Duodenal mucosa (tissue), 2 donors: ENCODE results near the gene MAT1A.
"Not testable (repeated sequence)": the region's sequence is repeated elsewhere in the genome, so short reads cannot be mapped to it uniquely, and the experiment has no call there.

Experiments used
- H3K27ac ChIP-seq: one replicate; pipeline ENCODE4 v1.7.0; 2013; ENCODE audit warnings: low read depth, low read length
- H3K27me3 ChIP-seq, 2 donors: one replicate each; pipeline ENCODE4 v1.7.0; 2013; ENCODE audit warnings: low read length in 2 of 2, control low read depth in 1 of 2; ENCODE audit not compliant: insufficient read depth in 2 of 2, control insufficient read depth in 1 of 2
- H3K36me3 ChIP-seq, 2 donors: one replicate each; pipeline ENCODE4 v1.7.0; 2013; ENCODE audit warnings: low read length in 2 of 2, control low read depth in 1 of 2; ENCODE audit not compliant: insufficient read depth in 2 of 2, control insufficient read depth in 1 of 2
- H3K4me1 ChIP-seq, 2 donors: one replicate each; pipeline ENCODE4 v1.7.0; 2013; ENCODE audit warnings: low read length in 2 of 2, control low read depth in 1 of 2; ENCODE audit not compliant: insufficient read depth in 2 of 2, control insufficient read depth in 1 of 2
- H3K4me3 ChIP-seq, 2 donors: one replicate each; pipeline ENCODE4 v1.7.0; 2013; ENCODE audit warnings: low read length in 2 of 2, low read depth in 1 of 2
- H3K9ac ChIP-seq, 2 donors: one replicate each; pipeline ENCODE4 v1.7.0; 2013; ENCODE audit warnings: low read length in 2 of 2, low read depth in 1 of 2
- H3K9me3 ChIP-seq, 2 donors: one replicate each; pipeline ENCODE4 v1.7.0; 2013; ENCODE audit warnings: low read length in 2 of 2, control low read depth in 1 of 2; ENCODE audit not compliant: control insufficient read depth in 1 of 2

The MAT1A gene

DNA sequence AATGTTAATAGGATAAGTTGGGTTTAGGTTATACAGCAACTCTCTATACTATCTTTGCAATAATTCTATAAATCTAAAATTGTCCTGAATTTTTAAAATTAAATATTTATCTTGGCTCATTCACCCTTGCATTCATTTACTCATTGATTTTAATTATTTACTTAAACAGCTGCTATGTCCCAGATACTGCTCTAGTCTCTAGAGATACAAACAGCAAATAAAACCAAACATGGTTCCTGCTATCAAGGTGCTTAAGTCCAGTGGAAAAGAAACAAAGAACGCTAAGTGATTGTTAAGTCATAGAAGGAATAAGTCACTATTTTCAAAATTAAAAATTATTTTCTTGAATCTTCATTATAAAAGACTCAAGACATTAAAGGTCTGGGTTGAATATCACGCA is 29.9 kb upstream of the MAT1A start:
- Histone ChIP-seq H3K4me1 (no peaks in the 10 kb centered on the region), H3K27me3 (no peaks in the 10 kb centered on the region), H3K4me3 (no peak overlapping the region), H3K9me3 (no peaks in the 10 kb centered on the region), H3K36me3 (no peaks in the 10 kb centered on the region), H3K9ac (no peak overlapping the region), H3K27ac (no peak overlapping the region)

DNA sequence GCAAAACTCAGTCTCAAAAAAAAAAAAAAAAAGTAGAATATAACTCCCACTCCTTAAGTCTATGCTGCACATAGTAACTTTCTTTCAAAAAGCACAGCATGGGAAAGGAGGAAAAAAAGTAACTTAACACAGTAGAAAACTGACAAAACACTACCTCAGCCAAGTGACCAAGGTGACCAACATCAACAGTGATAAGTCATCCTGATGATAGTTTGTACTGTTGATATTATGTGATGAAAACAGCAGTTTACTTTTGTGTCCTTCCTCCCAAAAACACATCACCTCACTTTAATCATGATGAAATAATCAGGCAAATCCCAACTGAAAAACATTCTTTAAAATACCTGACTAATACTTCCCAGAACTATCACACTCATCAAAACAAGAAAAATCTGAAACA is 29.3 kb upstream of the MAT1A start:
- Histone ChIP-seq H3K27me3 (no peaks in the 10 kb centered on the region), H3K9ac (no peak overlapping the region), H3K4me1 (no peaks in the 10 kb centered on the region), H3K27ac (no peak overlapping the region), H3K4me3 (no peak overlapping the region), H3K9me3 (no peaks in the 10 kb centered on the region), H3K36me3 (no peaks in the 10 kb centered on the region)

DNA sequence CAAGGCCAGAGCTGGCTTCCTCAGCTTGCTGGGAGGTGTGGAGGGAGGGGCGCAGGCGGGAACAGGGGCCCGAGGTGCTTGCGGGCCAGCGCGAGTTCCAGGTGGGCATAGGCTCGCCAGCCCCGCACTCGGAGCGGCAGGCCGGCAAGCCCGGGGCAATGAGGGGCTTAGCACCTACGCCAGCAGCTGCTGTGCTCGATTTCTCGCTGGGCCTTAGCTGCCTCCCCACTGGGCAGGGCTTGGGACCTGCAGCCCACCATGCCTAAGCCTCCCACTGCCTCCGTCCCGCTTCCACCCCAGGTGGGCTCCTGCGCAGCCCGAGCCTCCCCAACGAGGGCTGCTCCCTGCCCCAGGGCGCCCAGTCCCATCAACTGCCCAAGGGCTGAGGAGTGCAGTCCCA is 25.9 kb upstream of the MAT1A start:
- no peaks in the 10 kb centered on the region for H3K4me1 ChIP-seq
- no peak overlapping the region for H3K4me3 ChIP-seq
- H3K9ac ChIP-seq: no peak overlapping the region
- no peaks in the 10 kb centered on the region for H3K9me3 ChIP-seq
- H3K27ac ChIP-seq: no peak overlapping the region
- no peaks in the 10 kb centered on the region for H3K27me3 ChIP-seq
- H3K36me3 ChIP-seq: no peaks in the 10 kb centered on the region

DNA sequence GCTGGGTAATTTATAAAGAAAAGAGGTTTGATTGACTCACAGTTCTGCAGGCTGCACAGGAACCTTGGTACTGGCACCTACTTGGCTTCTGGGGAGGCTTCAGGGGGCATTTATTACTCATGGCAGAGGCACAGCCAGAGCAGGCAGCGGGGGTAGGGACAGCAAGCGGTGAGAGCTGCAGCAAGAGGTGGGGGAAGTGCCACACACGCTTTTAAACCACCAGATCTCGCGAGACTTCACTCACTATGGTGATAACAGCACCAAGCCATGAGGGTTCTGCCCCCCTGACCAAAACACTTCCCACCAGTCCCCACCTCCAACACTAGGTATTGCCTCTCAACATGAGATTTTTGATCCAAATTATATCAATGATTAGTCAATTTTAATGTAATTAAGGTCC is 24.1 kb upstream of the MAT1A start:
- Histone ChIP-seq H3K4me3 (no peak overlapping the region), H3K9ac (no peak overlapping the region), H3K27me3 (no peaks in the 10 kb centered on the region), H3K27ac (no peak overlapping the region), H3K36me3 (no peaks in the 10 kb centered on the region), H3K9me3 (no peaks in the 10 kb centered on the region), H3K4me1 (no peaks in the 10 kb centered on the region)

DNA sequence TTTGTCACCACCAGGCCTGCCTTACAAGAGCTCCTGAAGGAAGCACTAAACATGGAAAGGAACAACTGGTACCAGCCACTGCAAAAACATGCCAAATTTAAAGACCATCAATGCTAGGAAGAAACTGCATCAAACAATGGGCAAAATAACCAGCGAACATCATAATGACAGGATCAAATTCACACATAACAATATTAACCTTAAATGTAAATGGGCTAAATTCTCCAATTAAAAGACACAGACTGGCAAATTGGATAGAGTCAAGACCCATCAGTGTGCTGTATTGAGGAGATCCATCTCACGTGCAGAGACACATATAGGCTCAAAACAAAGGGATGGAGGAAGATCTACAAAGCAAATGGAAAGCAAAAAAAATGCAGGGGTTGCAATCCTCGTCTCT is 16.5 kb upstream of the MAT1A start:
- H3K9ac ChIP-seq, H3K27me3 ChIP-seq, H3K9me3 ChIP-seq, H3K36me3 ChIP-seq, H3K27ac ChIP-seq, H3K4me1 ChIP-seq, H3K4me3 ChIP-seq: not testable (repeated sequence)

DNA sequence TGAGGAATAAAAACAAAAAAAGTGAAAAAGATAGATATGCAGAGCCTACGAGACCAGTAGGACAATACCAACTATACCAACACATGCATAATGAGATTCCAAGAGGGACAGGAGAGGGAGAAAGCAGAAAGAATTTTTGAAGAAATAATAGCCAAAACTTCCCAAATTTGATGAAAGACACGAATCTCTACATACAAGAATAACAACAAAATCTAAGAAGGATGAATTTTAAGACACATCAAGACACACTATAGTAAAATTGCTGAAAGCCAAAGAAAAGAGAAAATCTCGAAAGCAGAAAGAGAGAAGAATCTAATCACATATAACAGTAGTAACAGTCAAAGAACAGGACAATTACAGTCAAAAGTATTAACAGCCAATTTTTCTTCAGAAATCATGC is 7.5 kb upstream of the MAT1A start:
- Histone ChIP-seq H3K9ac (no peak overlapping the region), H3K36me3 (no peaks in the 10 kb centered on the region), H3K4me3 (no peak overlapping the region), H3K4me1 (no peaks in the 10 kb centered on the region), H3K9me3 (no peaks in the 10 kb centered on the region), H3K27me3 (peaks cover 0 to 4% of the 10 kb centered on the region in 2 donors), H3K27ac (no peak overlapping the region)

DNA sequence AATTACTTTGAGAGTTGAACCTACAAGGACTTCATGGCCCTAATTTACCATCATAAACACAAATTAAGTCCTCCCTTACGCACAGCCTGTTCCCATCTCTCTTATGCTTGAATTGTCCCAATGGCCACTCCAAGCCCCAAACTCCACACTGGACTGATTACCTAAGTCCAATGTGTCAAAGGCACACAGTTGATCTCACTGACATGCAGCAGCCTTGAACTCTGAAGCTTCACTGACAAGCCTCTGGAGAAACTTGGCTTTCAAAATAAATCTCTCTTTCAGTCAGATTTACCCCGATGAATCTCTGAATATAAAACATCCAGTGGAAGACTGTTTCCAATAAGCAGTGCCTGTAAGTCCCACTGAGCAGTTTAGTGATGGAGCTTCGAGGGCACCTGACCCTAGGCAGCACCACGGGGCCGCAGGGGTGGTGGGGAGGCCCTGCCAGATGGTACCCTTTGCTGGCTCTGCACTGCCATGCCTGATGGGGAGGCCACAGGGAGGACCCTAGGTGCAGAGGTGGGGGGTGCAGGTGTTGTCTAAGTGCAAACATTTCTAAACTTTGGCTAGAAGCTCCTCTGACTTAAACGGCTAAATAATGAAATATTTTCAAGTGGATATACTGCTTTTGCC is 3.3 kb upstream of the MAT1A start:
- Histone ChIP-seq H3K9ac (no peak overlapping the region), H3K27ac (no peak overlapping the region), H3K4me3 (no peak overlapping the region), H3K36me3 (no peaks in the 10 kb centered on the region), H3K27me3 (peaks cover 0 to 4% of the 10 kb centered on the region in 2 donors), H3K4me1 (peaks cover 3 to 6% of the 10 kb centered on the region in 2 donors), H3K9me3 (no peaks in the 10 kb centered on the region)

DNA sequence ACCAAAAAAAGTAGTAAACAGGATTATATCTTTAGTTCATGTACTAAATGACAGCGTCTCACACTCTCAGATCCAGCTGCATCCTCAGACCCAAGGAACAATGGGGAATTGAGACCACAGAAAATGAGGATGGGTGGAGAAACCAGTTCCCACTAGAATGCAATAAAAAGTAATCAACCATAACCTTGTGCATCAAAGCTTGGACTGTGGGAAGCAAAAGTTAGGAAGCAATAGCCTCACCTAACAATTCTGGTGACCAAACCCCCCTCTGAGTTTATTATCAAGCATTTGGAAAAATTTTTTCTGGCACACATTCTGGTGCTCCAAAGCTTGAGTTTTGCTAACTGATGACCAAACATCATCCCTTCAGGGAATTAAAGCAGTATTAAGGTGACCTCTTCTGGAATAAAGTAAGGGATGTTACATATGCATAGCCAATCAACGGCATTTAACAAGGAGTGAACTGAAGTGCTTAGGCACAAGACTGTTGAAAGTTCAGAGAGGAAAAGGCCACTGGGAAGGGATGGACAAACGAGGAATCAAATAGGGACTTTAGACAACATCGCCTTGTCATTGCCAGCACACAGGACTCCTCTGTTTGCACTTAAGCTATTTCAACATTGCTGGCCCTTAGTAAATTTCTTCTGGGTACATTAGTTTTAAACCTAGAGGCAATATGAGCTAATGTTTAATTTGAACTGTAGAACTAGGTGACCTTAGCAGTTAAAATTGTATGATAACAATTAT is 1.2 kb upstream of the MAT1A start:
- Histone ChIP-seq H3K9ac (no peak overlapping the region), H3K36me3 (no peaks in the 10 kb centered on the region), H3K4me1 (peaks cover 3 to 6% of the 10 kb centered on the region in 2 donors), H3K9me3 (no peaks in the 10 kb centered on the region), H3K27ac (no peak overlapping the region), H3K4me3 (no peak overlapping the region), H3K27me3 (peaks cover 0 to 4% of the 10 kb centered on the region in 2 donors)

DNA sequence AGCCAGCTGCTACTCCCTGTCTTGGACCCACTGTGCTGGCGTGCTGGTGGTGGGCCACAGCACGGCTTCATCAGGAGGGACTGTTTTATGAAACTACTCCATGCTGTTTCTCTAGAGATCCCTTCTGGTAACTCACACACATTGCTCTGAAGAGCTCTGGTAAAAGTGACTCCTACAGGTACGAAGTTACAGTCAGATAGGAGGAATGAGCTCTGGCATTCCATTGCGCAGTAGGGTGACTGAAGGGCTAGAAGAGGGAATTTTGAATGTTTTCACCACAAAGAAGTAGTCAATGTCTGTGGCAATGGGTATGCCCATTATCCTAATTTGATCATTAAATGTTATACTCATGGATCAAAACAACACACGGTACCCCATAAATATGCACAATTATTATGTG is 609 bp downstream of the MAT1A start:
- Histone ChIP-seq H3K4me3 (no peak overlapping the region), H3K9ac (no peak overlapping the region), H3K9me3 (no peaks in the 10 kb centered on the region), H3K36me3 (no peaks in the 10 kb centered on the region), H3K4me1 (peaks cover 3 to 6% of the 10 kb centered on the region in 2 donors), H3K27me3 (peaks cover 0 to 4% of the 10 kb centered on the region in 2 donors), H3K27ac (no peak overlapping the region)

DNA sequence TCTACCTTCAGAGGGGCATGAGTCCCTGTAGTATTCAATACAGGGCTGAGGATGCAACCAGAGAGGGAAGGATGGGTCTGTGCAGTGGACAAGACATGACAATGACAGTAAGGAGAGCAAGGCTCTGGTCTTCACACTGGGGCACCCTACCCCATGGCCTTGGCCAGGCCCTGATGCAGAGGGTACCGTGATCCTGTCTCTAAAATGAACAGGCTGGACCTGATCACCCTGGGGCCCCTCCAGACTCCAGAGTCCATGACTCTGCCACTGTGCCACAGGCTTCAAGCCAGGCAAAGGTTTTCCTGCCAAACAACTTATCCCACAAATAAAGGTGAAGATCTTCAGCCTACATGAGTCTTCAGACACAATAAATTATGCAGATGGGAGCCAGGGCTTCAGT is 4.9 kb downstream of the MAT1A start:
- Histone ChIP-seq H3K9ac (no peak overlapping the region), H3K9me3 (no peaks in the 10 kb centered on the region), H3K4me1 (no peaks in the 10 kb centered on the region), H3K27me3 (no peaks in the 10 kb centered on the region), H3K36me3 (no peaks in the 10 kb centered on the region), H3K4me3 (no peak overlapping the region), H3K27ac (no peak overlapping the region)
